ENCODE data around the gene ZBTB49. TPM values are rescaled to one million over a fixed set of nuclear protein-coding genes. Genes with fewer than 3 reads are reported as not detected.

Gene ZBTB49
- total RNA-seq, 1 donor from 2014 or later: 13.3 TPM

- no peak overlapping the region for H3K4me3 Mint-ChIP-seq (ENCODE audit: unreplicated experiment)
- H3K9me3 Mint-ChIP-seq (ENCODE audit: unreplicated experiment): no peaks in the 10 kb centered on the region
- no peak overlapping the region for H3K27ac Mint-ChIP-seq (ENCODE audit: unreplicated experiment)
- no peaks in the 10 kb centered on the region for H3K27me3 Mint-ChIP-seq (ENCODE audit: unreplicated experiment)
- DNase-seq (ENCODE audit: low spot score): no peak
- H3K36me3 Mint-ChIP-seq (ENCODE audit: low read depth, unreplicated experiment): no peaks in the 10 kb centered on the region
- no peaks in the 10 kb centered on the region for H3K4me1 Mint-ChIP-seq (ENCODE audit: unreplicated experiment)
- TF ChIP-seq CTCF (IDR thresholded peaks at IDR 0.05; ENCODE audit: unreplicated experiment): no peak
These were observed 30.5 kb upstream of the ZBTB49 start for GRCh38 chr4:4259484-4260100.

GRCh38 chr4:4260185-4260751 is 29.8 kb upstream of the ZBTB49 start:
- no peak overlapping the region for H3K4me3 Mint-ChIP-seq (ENCODE audit: unreplicated experiment)
- H3K9me3 Mint-ChIP-seq (ENCODE audit: unreplicated experiment): no peaks in the 10 kb centered on the region
- H3K27ac Mint-ChIP-seq (ENCODE audit: unreplicated experiment): no peak overlapping the region
- no peak for TF ChIP-seq CTCF (IDR thresholded peaks at IDR 0.05; ENCODE audit: unreplicated experiment)
- H3K36me3 Mint-ChIP-seq (ENCODE audit: low read depth, unreplicated experiment): no peaks in the 10 kb centered on the region
- no peaks in the 10 kb centered on the region for H3K4me1 Mint-ChIP-seq (ENCODE audit: unreplicated experiment)
- no peaks in the 10 kb centered on the region for H3K27me3 Mint-ChIP-seq (ENCODE audit: unreplicated experiment)
- DNase-seq (ENCODE audit: low spot score): no peak

- Mint-ChIP-seq H3K4me1 (ENCODE audit: unreplicated experiment) (no peaks in the 10 kb centered on the region), H3K27ac (ENCODE audit: unreplicated experiment) (no peak overlapping the region), H3K27me3 (ENCODE audit: unreplicated experiment) (no peaks in the 10 kb centered on the region), H3K36me3 (ENCODE audit: low read depth, unreplicated experiment) (peaks cover 10% of the 10 kb centered on the region), H3K4me3 (ENCODE audit: unreplicated experiment) (no peak overlapping the region), H3K9me3 (ENCODE audit: unreplicated experiment) (no peaks in the 10 kb centered on the region)
- TF ChIP-seq CTCF (IDR thresholded peaks at IDR 0.05; ENCODE audit: unreplicated experiment): no peak
- no peak for DNase-seq (ENCODE audit: low spot score)
These were observed 22.1 kb upstream of the ZBTB49 start for GRCh38 chr4:4267981-4268380.

- no peak for TF ChIP-seq CTCF (IDR thresholded peaks at IDR 0.05; ENCODE audit: unreplicated experiment)
- Mint-ChIP-seq H3K4me1 (ENCODE audit: unreplicated experiment) (no peaks in the 10 kb centered on the region), H3K36me3 (ENCODE audit: low read depth, unreplicated experiment) (peaks cover 10% of the 10 kb centered on the region), H3K4me3 (ENCODE audit: unreplicated experiment) (no peak overlapping the region), H3K27me3 (ENCODE audit: unreplicated experiment) (peaks cover 1% of the 10 kb centered on the region), H3K27ac (ENCODE audit: unreplicated experiment) (no peak overlapping the region), H3K9me3 (ENCODE audit: unreplicated experiment) (no peaks in the 10 kb centered on the region)
- DNase-seq (ENCODE audit: low spot score): no peak
These were observed 21.3 kb upstream of the ZBTB49 start for GRCh38 chr4:4268776-4269175.

GRCh38 chr4:4269331-4269731 is 20.7 kb upstream of the ZBTB49 start:
- Mint-ChIP-seq H3K9me3 (ENCODE audit: unreplicated experiment) (no peaks in the 10 kb centered on the region), H3K36me3 (ENCODE audit: low read depth, unreplicated experiment) (peaks cover 12% of the 10 kb centered on the region), H3K27me3 (ENCODE audit: unreplicated experiment) (peaks cover 1% of the 10 kb centered on the region), H3K27ac (ENCODE audit: unreplicated experiment) (no peak overlapping the region), H3K4me3 (ENCODE audit: unreplicated experiment) (no peak overlapping the region), H3K4me1 (ENCODE audit: unreplicated experiment) (no peaks in the 10 kb centered on the region)
- no peak for TF ChIP-seq CTCF (IDR thresholded peaks at IDR 0.05; ENCODE audit: unreplicated experiment)
- DNase-seq (ENCODE audit: low spot score): no peak
